Stimulated activated CD4-positive, alpha-beta T cell treated with anti-CD3 and anti-CD28 coated beads, Interleukin-2, amount 100 ng/mL, for 24 hours (primary cell): Measurements from ENCODE around the gene NAV1.
"Not testable (repeated sequence)": the region's sequence is repeated elsewhere in the genome, so short reads cannot be mapped to it uniquely, and the experiment has no call there.

Source experiments
- DNase-seq, 2 donors: peaks; one replicate each; pipeline ENCODE4 v3.0.0-alpha.2; 2020

NAV1 gene

DNA sequence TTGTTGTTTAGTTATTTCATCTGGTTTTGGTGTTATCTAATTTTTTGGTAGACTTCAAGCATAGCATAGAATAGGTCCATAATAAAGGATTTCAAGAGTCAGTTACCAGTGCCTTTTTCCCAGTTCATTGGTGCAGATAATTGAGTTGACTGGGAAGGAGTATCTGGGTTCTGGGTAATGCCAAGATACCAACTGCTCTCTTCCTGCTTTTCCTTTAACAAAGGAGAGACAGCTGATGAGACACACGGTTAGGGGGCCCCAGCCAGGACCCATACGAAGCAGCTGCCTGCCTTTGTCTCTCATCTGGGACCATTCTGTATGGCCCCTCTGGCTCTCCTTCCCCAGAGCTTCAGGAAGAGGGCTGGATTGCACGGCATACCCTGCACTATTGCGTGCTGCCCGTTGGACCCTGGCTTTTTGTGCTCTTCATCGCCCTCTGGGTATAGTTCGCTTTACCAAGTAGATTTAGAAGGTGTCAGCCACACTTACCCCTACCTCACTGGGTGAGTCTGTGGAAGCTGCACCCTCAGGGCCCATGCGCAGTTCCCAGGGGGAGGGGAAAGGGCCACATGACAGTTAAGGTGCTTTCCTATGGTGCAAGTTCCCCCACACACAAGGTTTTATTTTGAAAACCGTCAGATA is 7.0 kb downstream of the NAV1 start:
- DNase-seq: no peak

DNA sequence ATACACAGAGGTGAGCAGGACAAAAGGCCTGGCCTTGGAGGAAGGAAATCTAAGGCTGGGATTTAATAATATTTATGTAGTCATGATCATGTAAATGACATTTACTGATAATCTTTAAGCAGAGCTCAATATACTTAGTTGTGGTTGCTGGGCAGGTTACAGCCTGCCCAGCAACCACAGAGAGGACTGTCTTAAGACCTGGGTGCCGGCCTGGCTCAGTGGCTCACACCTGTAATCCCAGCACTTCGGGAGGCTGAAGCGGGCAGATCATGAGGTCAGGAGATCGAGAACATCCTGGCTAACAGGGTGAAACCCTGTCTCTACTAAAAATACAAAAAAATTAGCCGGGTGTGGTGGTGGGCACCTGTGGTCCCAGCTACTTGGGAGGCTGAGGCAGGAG is 10.6 kb downstream of the NAV1 start:
- not testable (repeated sequence) for DNase-seq

DNA sequence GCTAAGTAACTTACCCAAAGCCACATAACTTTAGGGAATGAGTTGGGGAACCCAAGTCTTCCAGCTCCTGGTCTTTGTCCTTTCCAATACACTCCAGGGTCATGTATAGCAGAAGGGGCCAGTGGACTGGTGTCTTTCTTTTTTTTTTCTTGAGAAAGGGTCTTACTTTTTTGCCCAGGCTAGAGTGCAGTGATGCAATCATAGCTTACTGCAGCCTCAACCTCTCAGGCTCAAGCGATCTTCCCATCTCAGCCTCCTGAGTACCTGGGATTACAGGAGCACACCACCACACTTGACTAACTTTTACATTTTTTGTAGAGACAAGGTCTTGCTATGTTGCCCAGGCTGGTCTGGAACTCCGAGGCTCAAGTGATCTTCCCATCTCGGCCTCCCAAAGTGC is 12.2 kb downstream of the NAV1 start:
- DNase-seq: no peak

DNA sequence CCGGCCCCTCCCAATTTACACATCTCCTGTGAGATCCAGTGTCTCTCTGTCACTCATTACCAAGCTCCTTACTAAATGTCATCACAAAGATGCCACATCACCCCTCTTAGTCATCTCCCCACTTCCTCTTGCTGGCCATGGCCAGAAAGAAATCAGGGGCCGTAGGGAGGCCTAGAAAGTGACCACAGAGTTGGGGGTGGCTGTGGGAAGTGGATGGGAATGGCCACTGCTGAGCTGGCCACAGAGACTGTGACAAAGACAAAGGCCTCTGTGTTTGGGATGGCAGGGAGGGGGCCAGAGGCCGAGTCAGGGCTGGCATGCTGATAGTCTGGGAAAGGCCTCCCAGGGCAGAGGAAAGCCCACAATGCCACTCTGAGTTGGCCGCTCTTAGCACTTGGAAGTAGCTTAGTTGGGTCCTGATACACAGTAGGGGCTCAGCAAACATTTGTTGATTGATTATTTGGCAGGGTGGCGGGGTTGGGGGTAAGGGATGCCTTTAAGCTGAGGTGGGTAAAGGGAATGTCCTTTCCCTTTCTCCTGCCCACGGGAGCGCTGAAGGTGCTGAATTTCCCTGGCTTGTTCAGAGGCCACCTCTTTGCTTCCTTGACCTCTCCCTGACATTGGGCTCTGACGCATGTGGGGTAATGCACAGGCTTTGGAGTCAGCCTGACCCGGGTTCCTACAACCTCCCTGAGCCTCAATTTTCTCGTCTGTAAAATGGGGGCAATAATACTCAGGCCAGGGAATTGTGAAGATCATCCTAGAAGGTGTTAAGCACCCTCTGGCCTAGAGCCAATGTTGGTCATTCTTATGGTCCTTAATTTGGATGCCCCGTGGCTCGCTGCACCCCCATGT is 13.2 kb downstream of the NAV1 start:
- no peak for DNase-seq

GRCh38 chr1:201552941-201553351 is 14.0 kb downstream of the NAV1 start:
- DNase-seq: no peak

- DNase-seq: no peak
Observed at GRCh38 chr1:201553496-201554189, 14.7 kb downstream of the NAV1 start.

DNA sequence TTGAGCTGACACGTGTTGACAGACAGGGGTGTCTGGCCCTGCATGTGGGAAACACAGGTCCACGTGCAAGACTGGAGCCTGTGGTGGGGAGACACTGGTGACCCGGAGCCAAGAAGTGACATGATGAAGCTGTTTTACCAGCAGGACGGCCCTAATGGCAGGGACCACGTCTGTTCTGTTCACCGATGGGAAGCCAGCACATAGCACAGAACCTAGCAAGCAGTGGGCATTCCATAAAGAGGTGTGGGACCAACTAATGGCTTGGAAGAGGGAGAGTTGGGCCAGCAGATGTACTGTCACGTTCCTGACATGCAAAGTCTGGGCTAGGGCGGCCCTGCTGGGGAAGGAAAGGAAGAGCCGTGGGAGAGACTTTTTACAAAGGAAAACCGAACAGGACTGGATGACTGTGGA is 15.3 kb downstream of the NAV1 start:
- DNase-seq: no peak

GRCh38 chr1:201554789-201555592 is 16.1 kb downstream of the NAV1 start:
- no peak for DNase-seq

- DNase-seq: no peak
Observed at GRCh38 chr1:201555593-201555945, 16.6 kb downstream of the NAV1 start.

DNA sequence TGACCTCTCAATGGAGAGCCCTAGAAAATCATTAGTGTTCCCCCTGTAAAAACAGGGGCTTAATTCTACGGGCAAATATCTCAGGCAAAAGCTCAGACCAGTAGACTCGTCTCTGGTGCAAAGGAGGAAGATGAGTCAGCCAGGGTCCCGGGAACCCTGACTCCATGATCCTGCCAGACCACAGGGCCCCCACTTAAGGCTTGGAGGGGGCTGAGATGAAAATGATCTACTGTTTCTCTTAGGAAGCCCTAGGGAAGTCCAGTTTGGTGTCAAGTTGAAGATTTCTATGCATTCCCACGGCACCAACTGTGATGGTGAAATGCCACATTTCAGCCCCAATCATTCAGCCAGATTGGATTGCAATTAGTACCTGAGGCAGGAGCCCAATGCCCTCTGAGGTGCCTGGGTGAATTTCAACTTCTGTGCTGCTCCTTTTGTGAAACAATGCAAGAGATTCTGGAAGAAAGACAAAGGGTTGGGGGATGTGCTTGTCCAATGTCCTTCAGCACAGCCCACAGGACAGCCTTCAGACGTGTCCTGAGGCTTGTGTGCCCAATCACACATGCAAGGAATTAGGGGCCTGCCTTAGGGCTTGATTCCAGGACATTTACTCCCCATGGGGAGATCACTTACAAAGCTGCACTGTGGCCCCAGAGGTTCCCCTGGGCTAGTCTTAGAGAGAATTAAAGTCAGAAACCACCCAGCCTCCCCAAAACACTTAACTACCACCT is 18.1 kb downstream of the NAV1 start:
- DNase-seq: no peak

DNA sequence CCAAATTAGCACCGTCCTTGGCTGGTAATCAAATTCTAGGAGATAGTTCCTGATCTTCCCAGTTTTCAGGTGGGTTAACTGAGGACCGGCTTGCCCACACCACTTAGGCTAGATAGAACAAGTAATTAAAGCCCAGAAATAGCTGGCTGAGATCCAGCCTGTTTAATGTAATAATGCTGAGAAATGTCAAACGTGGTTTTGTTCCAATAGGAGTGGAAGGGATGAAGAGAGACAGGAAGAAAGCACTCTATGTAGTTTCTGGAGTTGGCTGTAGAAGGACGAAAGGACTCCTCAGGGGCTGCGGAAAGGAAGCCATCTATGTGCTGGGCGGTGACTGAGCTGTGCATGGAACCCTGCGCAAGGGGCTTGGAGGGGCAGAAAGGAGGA is 18.6 kb downstream of the NAV1 start:
- no peak for DNase-seq

- DNase-seq: peak; percentile 71 to 76
Observed at GRCh38 chr1:201559679-201560162, 20.8 kb downstream of the NAV1 start.

DNA sequence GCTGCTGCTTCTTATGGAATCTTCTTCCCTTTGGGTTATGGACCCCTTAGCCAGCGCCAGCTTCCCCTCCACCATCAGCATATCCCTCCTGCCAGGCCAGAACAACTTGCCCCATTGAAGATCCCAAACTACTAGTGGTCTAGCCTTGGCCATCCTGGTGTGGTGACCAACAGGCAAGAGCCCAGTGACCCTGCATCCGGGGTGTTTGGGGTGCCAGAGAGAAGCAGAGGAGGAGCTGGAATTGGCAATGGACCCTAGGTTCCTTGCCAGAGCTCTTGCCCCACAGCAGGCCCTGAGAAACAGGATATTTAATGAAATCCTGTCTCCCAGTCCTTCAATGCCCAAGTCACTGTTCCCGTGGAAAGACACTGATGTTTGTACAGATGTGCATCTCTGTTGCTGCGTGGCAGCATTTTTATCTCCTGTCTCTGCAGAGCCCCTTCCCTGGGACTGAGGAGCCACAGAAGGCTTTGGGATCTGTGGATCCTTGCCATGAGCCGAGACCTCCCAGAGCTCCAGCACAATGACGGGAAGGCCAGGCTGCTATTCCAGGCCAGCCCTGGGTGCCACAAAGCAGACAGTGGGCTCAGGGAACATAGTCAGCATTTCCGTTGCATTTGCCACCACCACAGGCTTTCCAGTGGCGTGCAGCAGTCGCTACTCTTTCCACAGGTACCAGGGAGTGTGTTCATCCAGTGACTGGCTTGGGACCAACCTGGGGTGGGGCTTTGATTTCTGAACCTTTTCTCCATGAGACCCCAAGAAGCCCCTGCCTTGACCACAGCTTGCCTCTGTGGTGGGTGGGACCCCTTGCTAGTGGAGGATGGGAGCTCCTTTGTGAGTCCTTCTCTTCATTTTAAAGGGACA is 21.6 kb downstream of the NAV1 start:
- DNase-seq: no peak

GRCh38 chr1:201561195-201561564 is 22.3 kb downstream of the NAV1 start:
- DNase-seq: no peak

DNA sequence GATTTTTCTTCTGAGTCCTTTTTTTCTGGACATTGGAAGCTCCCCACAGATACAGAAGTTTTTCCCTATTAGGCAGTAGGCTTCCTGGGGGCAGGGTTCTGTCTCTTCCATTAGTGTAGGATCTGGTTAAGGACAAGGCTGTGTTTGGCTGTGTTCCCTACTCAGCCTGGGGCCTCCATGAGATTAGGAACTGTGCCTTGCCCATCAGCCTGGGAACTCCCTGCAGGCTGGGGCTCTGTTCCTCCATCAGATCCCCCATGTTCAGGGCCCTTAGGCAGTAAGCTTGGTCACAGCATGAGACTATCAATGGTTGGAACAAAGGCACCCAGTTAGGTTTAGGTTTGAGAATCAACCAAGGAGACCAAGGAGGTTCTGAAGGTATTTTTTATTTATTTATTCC is 22.7 kb downstream of the NAV1 start:
- no peak for DNase-seq

DNA sequence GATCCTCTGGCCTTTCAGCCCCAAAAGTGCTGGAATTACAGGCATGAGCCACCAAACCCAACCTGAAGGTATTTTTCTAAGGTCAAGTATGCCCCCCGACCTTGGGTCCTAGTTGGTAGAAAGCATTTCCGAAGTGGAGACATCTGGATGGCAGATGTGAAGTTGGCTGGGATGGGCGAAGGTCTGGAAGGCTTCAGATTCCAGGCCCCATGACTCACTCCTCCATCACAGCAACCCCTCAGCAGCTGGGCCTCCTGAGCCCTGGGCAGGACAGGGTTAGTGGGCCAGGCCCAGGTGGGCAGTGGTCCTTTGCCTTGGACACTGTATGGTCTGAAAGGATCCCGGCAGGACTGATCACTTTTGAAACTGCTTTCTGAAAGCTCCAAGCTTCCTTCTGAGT is 23.3 kb downstream of the NAV1 start:
- DNase-seq: no peak

DNA sequence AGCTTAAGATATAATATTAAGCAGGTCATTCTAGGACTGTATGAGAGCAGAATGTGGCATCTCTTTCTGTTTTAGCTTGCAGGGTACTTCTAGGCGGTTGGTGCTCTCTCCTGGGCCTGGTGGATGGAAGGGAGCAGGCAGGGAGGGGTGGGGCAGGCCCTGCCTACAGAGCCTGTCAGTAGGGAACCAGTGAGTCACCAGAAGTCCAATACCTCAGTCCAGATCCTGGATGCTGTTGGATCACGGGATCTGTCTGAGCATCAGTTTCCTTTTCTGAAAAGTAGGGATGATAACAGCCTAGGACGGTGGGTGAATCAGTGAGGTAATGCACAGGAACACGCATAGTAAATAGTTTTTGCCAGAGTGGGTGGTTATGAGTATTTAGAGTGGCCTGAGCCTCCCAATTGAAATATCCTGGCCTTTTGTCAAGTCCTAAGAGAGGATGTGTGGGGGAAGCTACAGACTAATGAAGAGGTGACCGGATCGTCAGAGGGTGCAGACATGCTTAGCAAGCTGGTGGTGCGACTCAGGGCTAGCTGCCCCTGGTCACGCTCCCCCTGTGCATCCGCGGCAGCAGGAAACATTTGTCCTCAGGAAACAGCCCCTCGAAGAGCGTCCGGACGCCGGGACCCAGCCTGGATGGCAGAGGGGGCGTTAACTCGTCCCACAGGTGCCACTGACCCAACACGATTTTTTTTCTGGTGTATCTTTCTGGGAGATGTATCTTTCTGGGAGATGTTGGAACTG is 23.9 kb downstream of the NAV1 start:
- no peak for DNase-seq

DNA sequence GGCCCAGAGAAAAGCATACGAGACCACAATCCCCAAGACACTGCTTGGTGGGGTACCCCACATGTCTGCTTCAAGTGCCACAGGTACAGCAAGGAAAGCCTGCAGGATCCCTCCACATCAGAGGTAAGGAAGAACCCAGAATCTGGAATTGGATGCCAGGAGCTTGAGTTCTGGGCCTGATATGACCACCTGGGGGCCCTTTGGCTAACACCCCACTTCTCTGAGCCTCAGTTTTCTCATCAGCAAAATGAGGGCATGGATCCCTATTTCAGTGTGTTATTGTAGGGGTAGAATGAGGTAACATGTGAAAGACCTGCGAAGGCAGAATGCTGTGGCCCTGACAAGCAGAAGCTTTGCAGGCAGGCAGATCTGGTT is 24.5 kb downstream of the NAV1 start:
- DNase-seq: no peak

GRCh38 chr1:201563941-201564340 is 25.0 kb downstream of the NAV1 start:
- no peak for DNase-seq

DNA sequence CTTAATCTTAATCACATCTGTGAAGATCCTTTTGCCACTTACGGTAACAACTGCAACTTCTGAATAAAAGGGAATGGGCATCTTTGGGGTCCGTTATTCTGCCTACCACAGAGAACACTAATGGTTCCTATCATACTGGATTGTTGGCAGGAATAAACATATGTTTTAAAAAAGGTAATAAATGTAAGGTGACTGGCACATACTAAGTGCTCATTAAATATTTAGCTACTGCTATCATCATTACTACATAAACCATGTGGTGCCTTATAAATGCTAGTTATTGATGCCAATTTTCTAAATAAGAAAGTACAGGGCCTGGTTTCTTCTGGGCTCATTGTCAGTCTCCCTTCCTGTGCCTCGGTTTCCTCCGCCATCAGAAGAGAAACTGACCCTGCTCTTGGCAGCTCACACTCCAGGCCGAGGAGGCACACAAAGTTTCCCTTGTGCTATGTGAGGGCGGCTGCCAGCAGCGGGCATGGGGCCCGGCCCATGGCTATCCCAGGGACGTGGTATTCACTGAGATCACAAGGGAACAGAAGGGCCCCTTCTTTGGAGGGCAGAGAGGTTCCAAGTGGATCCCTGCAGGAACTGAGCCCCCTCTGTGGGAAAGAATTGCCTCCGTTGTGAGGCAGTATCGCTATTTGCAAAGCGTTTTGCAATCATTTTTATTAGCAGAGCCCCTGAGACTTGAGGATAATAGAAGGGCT is 26.2 kb downstream of the NAV1 start:
- DNase-seq: no peak
